Right cardiac atrium (tissue), 5 donors: ENCODE measurements around the gene C1orf94. TPM values are rescaled to one million over a fixed set of nuclear protein-coding genes. Genes with fewer than 3 reads are reported as not detected.

ENCODE experiments used
- ATAC-seq, 2 donors: fragments of 200-7000 bp; cut with Tn5 transposase; one replicate each; pipeline versions ENCODE4 v1.8.0 to v1.9.1; 2020; ENCODE audit warnings: moderate library complexity in 2 of 2, mild to moderate bottlenecking in 1 of 2
- DNase-seq, 3 donors: peaks; one replicate each; pipeline ENCODE4 v3.0.0-alpha.2; 2020
- H3K27ac ChIP-seq: one replicate; pipeline ENCODE4 v1.5.1; 2013; ENCODE audit warnings: mild to moderate bottlenecking, low read length, control low read depth, moderate library complexity
- H3K27me3 ChIP-seq: one replicate; pipeline ENCODE4 v1.6.1; 2013; ENCODE audit not compliant: control insufficient read depth, insufficient read depth
- H3K4me1 ChIP-seq: one replicate; pipeline ENCODE4 v1.6.1; 2013; ENCODE audit warnings: low read length; ENCODE audit not compliant: control insufficient read depth, insufficient read depth
- H3K4me3 ChIP-seq: one replicate; pipeline ENCODE4 v1.5.1; 2013; ENCODE audit warnings: low read length, control low read depth
- H3K9me3 ChIP-seq: one replicate; pipeline ENCODE4 v1.6.1; 2013; ENCODE audit warnings: low read length; ENCODE audit not compliant: control insufficient read depth
- WGBS: extraction: QIAGEN DNeasy Blood & Tissue Kit; methylation state at CpG from one replicate; pipeline ENCODE4 v1.1.7; 2013; 5-methylcytosine and 5-hydroxymethylcytosine counted together
- intact Hi-C, 4 donors: fragments of 100-400 bp; cut with DNase I; formaldehyde crosslinking; loops; one replicate each; pipeline versions ENCODE4 v1.11.0 to v1.14.0; 2022 to 2023
- polyA plus RNA-seq: library from polyadenylated mRNA; stranded (reverse); fragments of 200-250 nt; gene quantifications from one replicate; pipeline ENCODE4 v1.2.3, GENCODE V29; 2013
- total RNA-seq, 4 donors: library from RNA; stranded (reverse); fragmentation: NEBNext Ultra II Directional; extraction: Animal tissue kit (Norgen Biotek cat#: 25700); gene quantifications; one replicate each; pipeline ENCODE4 v1.2.1, GENCODE V29; 2021
- donor health status: healthy with polysubstance abuse.
- donor health status: DM: no; HTN: yes; CAD: no.
- donor health status: DM: no; HTN: no; CAD: no.
- donor health status: DM: no; HTN: yes; CAD: no; lungs with severe emphysema.
- donor health status: DM: yes; HTN: yes; CAD: no.

The C1orf94 gene
- total and polyA plus RNA-seq, 5 donors, result not detected

- DNase-seq, result no peak
- peaks cover 2% of the 10 kb centered on the region for H3K27me3 ChIP-seq
- H3K9me3 ChIP-seq, result peaks cover 2% of the 10 kb centered on the region
- H3K4me3 ChIP-seq, result no peak overlapping the region
- intact Hi-C loops, result no loop called here
- no peak overlapping the region for H3K27ac ChIP-seq
- 42% methylated on average over 3 of the region's 3 CpGs for WGBS
- no peak for ATAC-seq
- H3K4me1 ChIP-seq, result no peaks in the 10 kb centered on the region
Measured at GRCh38 chr1:34192621-34193020, 15.9 kb downstream of the C1orf94 start.

- Histone ChIP-seq H3K27me3 (no peaks in the 10 kb centered on the region), H3K4me1 (no peaks in the 10 kb centered on the region), H3K4me3 (no peak overlapping the region), H3K27ac (no peak overlapping the region), H3K9me3 (no peaks in the 10 kb centered on the region)
- DNase-seq (no peak), ATAC-seq (no peak)
- WGBS, result 88% methylated on average over 1 of the region's 1 CpG
- intact Hi-C loops, result no loop called here
Measured at GRCh38 chr1:34199927-34200326, 23.2 kb downstream of the C1orf94 start.

- Histone ChIP-seq H3K27ac (no peak overlapping the region), H3K4me1 (no peaks in the 10 kb centered on the region), H3K27me3 (no peaks in the 10 kb centered on the region), H3K4me3 (no peak overlapping the region), H3K9me3 (no peaks in the 10 kb centered on the region)
- intact Hi-C loops, result no loop called here
- WGBS, result 78% methylated on average over 4 of the region's 4 CpGs
- DNase-seq (no peak), ATAC-seq (no peak)
Measured at GRCh38 chr1:34212673-34213072, 36.0 kb downstream of the C1orf94 start.

GRCh38 chr1:34213956-34214355 is 37.2 kb downstream of the C1orf94 start:
- 46% methylated on average over 3 of the region's 3 CpGs for WGBS
- H3K4me1 ChIP-seq, result no peaks in the 10 kb centered on the region
- H3K4me3 ChIP-seq, result no peak overlapping the region
- no peak overlapping the region for H3K27ac ChIP-seq
- ATAC-seq (no peak), DNase-seq (no peak)
- H3K27me3 ChIP-seq, result no peaks in the 10 kb centered on the region
- intact Hi-C loops, result no loop called here
- no peaks in the 10 kb centered on the region for H3K9me3 ChIP-seq

- Histone ChIP-seq H3K27ac (no peak overlapping the region), H3K9me3 (no peaks in the 10 kb centered on the region), H3K4me1 (no peaks in the 10 kb centered on the region), H3K27me3 (no peaks in the 10 kb centered on the region), H3K4me3 (no peak overlapping the region)
- ATAC-seq, result no peak
- no peak for DNase-seq
- 82% methylated on average over 1 of the region's 1 CpG for WGBS
- intact Hi-C loops, result no loop called here
Measured at GRCh38 chr1:34231441-34231840, 54.7 kb downstream of the C1orf94 start.

GRCh38 chr1:34235594-34235993 is 58.9 kb downstream of the C1orf94 start:
- no peak for ATAC-seq
- no peak for DNase-seq
- intact Hi-C loops, result no loop called here
- 95% methylated on average over 2 of the region's 2 CpGs for WGBS
- Histone ChIP-seq H3K4me3 (no peak overlapping the region), H3K9me3 (no peaks in the 10 kb centered on the region), H3K27ac (no peak overlapping the region), H3K27me3 (no peaks in the 10 kb centered on the region), H3K4me1 (no peaks in the 10 kb centered on the region)

GRCh38 chr1:34236089-34236488 is 59.4 kb downstream of the C1orf94 start:
- intact Hi-C loops, result no loop called here
- WGBS, result 74% methylated on average over 6 of the region's 6 CpGs
- no peak for ATAC-seq
- no peaks in the 10 kb centered on the region for H3K9me3 ChIP-seq
- no peak for DNase-seq
- no peaks in the 10 kb centered on the region for H3K27me3 ChIP-seq
- H3K4me3 ChIP-seq, result no peak overlapping the region
- no peak overlapping the region for H3K27ac ChIP-seq
- no peaks in the 10 kb centered on the region for H3K4me1 ChIP-seq

GRCh38 chr1:34237151-34237815 is 60.6 kb downstream of the C1orf94 start:
- DNase-seq (no peak), ATAC-seq (no peak)
- intact Hi-C loops, result no loop called here
- Histone ChIP-seq H3K27ac (no peak overlapping the region), H3K4me1 (no peaks in the 10 kb centered on the region), H3K27me3 (no peaks in the 10 kb centered on the region), H3K9me3 (peaks cover 2% of the 10 kb centered on the region), H3K4me3 (no peak overlapping the region)
- 43% methylated on average over 8 of the region's 8 CpGs for WGBS

- Histone ChIP-seq H3K9me3 (peaks cover 2% of the 10 kb centered on the region), H3K27ac (no peak overlapping the region), H3K4me3 (no peak overlapping the region), H3K4me1 (no peaks in the 10 kb centered on the region), H3K27me3 (peaks cover 2% of the 10 kb centered on the region)
- intact Hi-C loops, result no loop called here
- WGBS, result 70% methylated on average over 4 of the region's 4 CpGs
- no peak for ATAC-seq
- no peak for DNase-seq
Measured at GRCh38 chr1:34245967-34246366, 69.3 kb downstream of the C1orf94 start.

GRCh38 chr1:34250342-34250741 is 73.6 kb downstream of the C1orf94 start:
- ATAC-seq, result no peak
- H3K27me3 ChIP-seq, result peaks cover 2% of the 10 kb centered on the region
- H3K4me1 ChIP-seq, result no peaks in the 10 kb centered on the region
- no peak for DNase-seq
- H3K27ac ChIP-seq, result no peak overlapping the region
- WGBS, result 58% methylated on average over 3 of the region's 3 CpGs
- intact Hi-C loops, result no loop called here
- H3K4me3 ChIP-seq, result no peak overlapping the region
- no peaks in the 10 kb centered on the region for H3K9me3 ChIP-seq

GRCh38 chr1:34262023-34262853 is 85.5 kb downstream of the C1orf94 start:
- no peak for ATAC-seq
- no peaks in the 10 kb centered on the region for H3K27me3 ChIP-seq
- H3K27ac ChIP-seq, result no peak overlapping the region
- intact Hi-C loops, result no loop called here
- no peaks in the 10 kb centered on the region for H3K9me3 ChIP-seq
- H3K4me1 ChIP-seq, result no peaks in the 10 kb centered on the region
- no peak for DNase-seq
- 82% methylated on average over 16 of the region's 16 CpGs for WGBS
- H3K4me3 ChIP-seq, result no peak overlapping the region
